HepG2 (cell line): ENCODE measurements around the gene RBAK. TPM values are rescaled to one million over a fixed set of nuclear protein-coding genes. Genes with fewer than 3 reads are reported as not detected.
A peak's percentile ranks its signal among the peaks of the same experiment; 100 is the strongest.

ENCODE experiments used
- ATAC-seq: fragments of 200-7000 bp; cut with Tn5 transposase; 3 replicates; pipeline ENCODE4 v1.9.1; 2020; ENCODE audit warnings: mild to moderate bottlenecking, moderate library complexity
- BruUV-seq: library from RNA; stranded (reverse); fragments of 400-500 nt; replicated peaks from 2 replicates; lab custom pipeline; 2021; lab: Mats Ljungman, UMichigan
- CTCF ChIA-PET: fragments of 300-600 bp; formaldehyde crosslinking; extraction: SDS; loops from one replicate; lab custom pipeline; 2021; ENCODE audit warnings: low total read pairs, inconsistent platforms, low intra/inter-chr PET ratio; lab: Yijun Ruan, JAX
- POLR2A ChIA-PET: fragments of 350-600 bp; sonication (Branson Sonifier 250); formaldehyde crosslinking; loops from one replicate; lab custom pipeline; 2020; ENCODE audit warnings: antibody characterized with exemption, inconsistent platforms; lab: Yijun Ruan, JAX
- DNase-seq: peaks from one replicate; pipeline ENCODE4 v3.0.0-alpha.2; 2015; ENCODE audit warnings: low spot score
- FAIRE-seq: peaks from 3 replicates; lab custom pipeline; 2011; peaks lifted over from hg19 to GRCh38; lab: Jason Lieb, UNC
- H2AFZ ChIP-seq: one replicate; pipeline ENCODE4 v1.6.1; 2011; ENCODE audit warnings: low read length, inconsistent platforms
- H3K27ac ChIP-seq: fragments of 300-600 bp; 3 replicates; pipeline ENCODE4 v1.8.0; 2011; ENCODE audit warnings: mixed run types, mild to moderate bottlenecking, mixed read lengths, low read length, inconsistent platforms; ENCODE audit not compliant: insufficient read depth; ENCODE audit errors: extremely low read length
- H3K27me3 ChIP-seq, 2 experiments: fragments of 200-600 bp in 1 of 2; 2 replicates in 1 of 2; 3 replicates in 1 of 2; pipeline versions ENCODE4 v1.6.0 to v1.8.0; 2011; ENCODE audit warnings: low read length in 2 of 2, mild to moderate bottlenecking in 2 of 2, moderate library complexity in 2 of 2, inconsistent platforms in 1 of 2; ENCODE audit not compliant: insufficient read depth in 2 of 2, control insufficient read depth in 1 of 2
- H3K36me3 ChIP-seq, 2 experiments: fragments of 200-600 bp in 1 of 2; replicated peaks in 1 of 2; 2 replicates in 1 of 2; 3 replicates in 1 of 2; pipeline versions ENCODE4 v1.5.1 to v1.8.0; 2011; ENCODE audit warnings: low read length in 2 of 2, inconsistent platforms in 1 of 2; ENCODE audit not compliant: insufficient read depth in 2 of 2, control insufficient read depth in 1 of 2
- H3K4me1 ChIP-seq: 2 replicates; pipeline ENCODE4 v1.5.1; 2012; ENCODE audit warnings: low read length, inconsistent platforms; ENCODE audit not compliant: insufficient read depth
- H3K4me2 ChIP-seq: 2 replicates; pipeline ENCODE4 v1.6.0; 2011; ENCODE audit warnings: low read depth, low read length, inconsistent platforms
- H3K4me3 ChIP-seq, 3 experiments: fragments of 200-600 bp in 1 of 3; sonication (generic), shearing (Covaris generic) in 1 of 3; replicated peaks in 1 of 3; 2 replicates each; pipeline ENCODE4 v1.5.1; 2011 to 2016; ENCODE audit warnings: low read length in 3 of 3, inconsistent platforms in 2 of 3, low read depth in 2 of 3, mild to moderate bottlenecking in 2 of 3, control low read depth in 1 of 3, mixed read lengths in 1 of 3; ENCODE audit not compliant: insufficient read depth in 1 of 3
- H3K79me2 ChIP-seq: one replicate; pipeline ENCODE4 v1.6.1; 2011; ENCODE audit warnings: low read length, inconsistent platforms; ENCODE audit not compliant: insufficient read depth
- H3K9ac ChIP-seq: 2 replicates; pipeline ENCODE4 v1.6.0; 2011; ENCODE audit warnings: mild to moderate bottlenecking, low read depth, low read length, inconsistent platforms; ENCODE audit not compliant: insufficient read depth
- H3K9me3 ChIP-seq: 2 replicates; pipeline ENCODE4 v1.5.1; 2012; ENCODE audit warnings: mild to moderate bottlenecking, low read length
- H4K20me1 ChIP-seq: 2 replicates; pipeline ENCODE4 v1.6.0; 2011; ENCODE audit warnings: inconsistent platforms, mild to moderate bottlenecking, low read length, moderate library complexity; ENCODE audit not compliant: insufficient read depth
- GATA4 ChIP-seq: sonication (generic); IDR thresholded peaks from 2 replicates; pipeline ENCODE4 v1.6.1; 2016; ENCODE audit warnings: antibody characterized with exemption, low read depth, borderline replicate concordance
- ZNF746 ChIP-seq: sonication (generic); formaldehyde crosslinking; IDR thresholded peaks from 2 replicates; pipeline ENCODE4 v1.8.0; 2022; ENCODE audit warnings: mild to moderate bottlenecking, missing genetic modification reagents
- WGBS: methylation state at CpG from one replicate; pipeline ENCODE4 v1.1.6; 2017; ENCODE audit warnings: low lambda C conversion rate; 5-methylcytosine and 5-hydroxymethylcytosine counted together
- in situ Hi-C: cut with HindIII; loops from 2 replicates; pipeline ENCODE4 v1.10.0; 2017; ENCODE audit warnings: low pct_unique_long_range_greater_than_20kb; ENCODE audit not compliant: extremely low pct_ligation_motif_present
- intact Hi-C: fragments of 100-400 bp; cut with micrococcal nuclease; formaldehyde crosslinking; loops from one replicate; pipeline ENCODE4 v1.10.0; 2022; ENCODE audit not compliant: unreplicated experiment
- polyA plus RNA-seq, 8 experiments: library from polyadenylated mRNA; depleted of rRNA in 3 of 8; stranded (reverse) in 7 of 8; unstranded in 1 of 8; fragments of >200 nt; fragmentation: Illumina TruSeq in 4 of 8; extraction: Trizol in 4 of 8; gene quantifications; 2 replicates each; pipeline versions ENCODE4 v1.2.1 to v1.2.3, GENCODE V29; 2011 to 2016; ENCODE audit warnings: low read depth in 4 of 8, missing spikeins in 1 of 8, mixed read lengths in 1 of 8; ENCODE audit not compliant: insufficient read depth in 1 of 8
- total RNA-seq, 5 experiments: library from RNA; depleted of rRNA; stranded (reverse); fragments of >200 nt; fragmentation: Illumina TruSeq; extraction: Trizol; gene quantifications; 2 replicates each; pipeline ENCODE4 v1.2.3, GENCODE V29; 2016; ENCODE audit warnings: low read depth in 1 of 5
- TF ChIP-seq, protein P1 (sequence below): fragments of 450-650 bp; IDR thresholded peaks from 2 replicates; pipeline ENCODE4 v1.6.1; 2017; ENCODE audit warnings: mild to moderate bottlenecking
- TF ChIP-seq, protein P2 (sequence below): IDR thresholded peaks from 2 replicates; pipeline ENCODE4 v1.6.1; 2016; ENCODE audit warnings: missing compliant biosample characterization, missing genetic modification reagents, borderline replicate concordance

Gene RBAK
- total and polyA plus RNA-seq, 2 of the 13 experiments (the other 11 are each of a cell fraction or from before 2014, with no cell fraction given): 4.4 to 11.8 TPM

DNA sequence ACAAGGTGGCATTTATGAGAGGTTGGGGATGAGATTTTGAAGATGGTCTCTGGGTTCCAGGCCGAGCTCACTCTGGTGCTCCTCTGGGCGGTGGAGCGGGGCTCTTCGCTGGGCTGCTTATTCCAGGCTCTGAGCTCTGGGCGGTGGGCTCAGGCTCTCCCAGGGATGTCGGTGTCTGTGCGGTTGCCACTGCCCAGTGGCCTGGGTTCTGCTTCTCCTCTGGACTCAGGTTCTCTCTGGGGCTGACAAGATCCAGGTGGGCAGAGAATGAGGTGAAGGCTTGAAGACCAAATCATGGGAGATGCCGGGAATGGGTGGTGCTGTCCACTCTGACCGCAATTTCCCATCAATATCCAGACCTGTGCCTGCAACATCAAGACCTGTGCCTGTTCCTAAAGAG lies 40.6 kb downstream of the RBAK start:
- ChIA-PET POLR2A (interaction anchor here (0.6 kb wide), 1 partner anchor 10 kb away, joined by 4 read pairs; no protein-coding TSS in a partner anchor), CTCF (interaction anchor here (0.8 to 3.1 kb wide), 3 partner anchors 237 to 288 kb away, joined by 3 to 41 read pairs (median 17); no protein-coding TSS in a partner anchor)
- no peak for TF ChIP-seq ZNF746 (CRISPR knock-in tag)
- TF ChIP-seq, protein P1, sequence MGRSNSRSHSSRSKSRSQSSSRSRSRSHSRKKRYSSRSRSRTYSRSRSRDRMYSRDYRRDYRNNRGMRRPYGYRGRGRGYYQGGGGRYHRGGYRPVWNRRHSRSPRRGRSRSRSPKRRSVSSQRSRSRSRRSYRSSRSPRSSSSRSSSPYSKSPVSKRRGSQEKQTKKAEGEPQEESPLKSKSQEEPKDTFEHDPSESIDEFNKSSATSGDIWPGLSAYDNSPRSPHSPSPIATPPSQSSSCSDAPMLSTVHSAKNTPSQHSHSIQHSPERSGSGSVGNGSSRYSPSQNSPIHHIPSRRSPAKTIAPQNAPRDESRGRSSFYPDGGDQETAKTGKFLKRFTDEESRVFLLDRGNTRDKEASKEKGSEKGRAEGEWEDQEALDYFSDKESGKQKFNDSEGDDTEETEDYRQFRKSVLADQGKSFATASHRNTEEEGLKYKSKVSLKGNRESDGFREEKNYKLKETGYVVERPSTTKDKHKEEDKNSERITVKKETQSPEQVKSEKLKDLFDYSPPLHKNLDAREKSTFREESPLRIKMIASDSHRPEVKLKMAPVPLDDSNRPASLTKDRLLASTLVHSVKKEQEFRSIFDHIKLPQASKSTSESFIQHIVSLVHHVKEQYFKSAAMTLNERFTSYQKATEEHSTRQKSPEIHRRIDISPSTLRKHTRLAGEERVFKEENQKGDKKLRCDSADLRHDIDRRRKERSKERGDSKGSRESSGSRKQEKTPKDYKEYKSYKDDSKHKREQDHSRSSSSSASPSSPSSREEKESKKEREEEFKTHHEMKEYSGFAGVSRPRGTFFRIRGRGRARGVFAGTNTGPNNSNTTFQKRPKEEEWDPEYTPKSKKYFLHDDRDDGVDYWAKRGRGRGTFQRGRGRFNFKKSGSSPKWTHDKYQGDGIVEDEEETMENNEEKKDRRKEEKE: no peak
- TF ChIP-seq GATA4: no peak
- TF ChIP-seq, protein P2, sequence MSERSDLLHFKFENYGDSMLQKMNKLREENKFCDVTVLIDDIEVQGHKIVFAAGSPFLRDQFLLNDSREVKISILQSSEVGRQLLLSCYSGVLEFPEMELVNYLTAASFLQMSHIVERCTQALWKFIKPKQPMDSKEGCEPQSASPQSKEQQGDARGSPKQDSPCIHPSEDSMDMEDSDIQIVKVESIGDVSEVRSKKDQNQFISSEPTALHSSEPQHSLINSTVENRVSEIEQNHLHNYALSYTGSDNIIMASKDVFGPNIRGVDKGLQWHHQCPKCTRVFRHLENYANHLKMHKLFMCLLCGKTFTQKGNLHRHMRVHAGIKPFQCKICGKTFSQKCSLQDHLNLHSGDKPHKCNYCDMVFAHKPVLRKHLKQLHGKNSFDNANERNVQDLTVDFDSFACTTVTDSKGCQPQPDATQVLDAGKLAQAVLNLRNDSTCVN (CRISPR knock-in tag): no peak
- intact Hi-C loops (loop anchor here (5.0 kb wide), 1 partner anchor 114 kb away; no protein-coding TSS in a partner anchor), in situ Hi-C loops (loop anchor here (5.0 to 10.0 kb wide), 2 partner anchors 254 to 291 kb away; no protein-coding TSS in a partner anchor)
- H3K9me3 ChIP-seq: no peaks in the 10 kb centered on the region
- no peaks in the 10 kb centered on the region for H3K79me2 ChIP-seq
- BruUV-seq: no TSS peak
- H3K27me3 ChIP-seq: peaks cover 5 to 12% of the 10 kb centered on the region in 2 experiments; a peak in 3 of 5 replicates
- DNase-seq (no peak), FAIRE-seq (no peak), ATAC-seq (peak; percentile 30; the same call in 2 of the 3 replicates)
- H3K36me3 ChIP-seq: no peaks in the 10 kb centered on the region
- H2AFZ ChIP-seq: no peak overlapping the region
- H3K4me3 ChIP-seq: no peak overlapping the region
- peaks cover 16% of the 10 kb centered on the region for H3K4me1 ChIP-seq
- no peaks in the 10 kb centered on the region for H4K20me1 ChIP-seq
- H3K9ac ChIP-seq: no peak overlapping the region
- H3K4me2 ChIP-seq: no peak overlapping the region
- no peak overlapping the region for H3K27ac ChIP-seq
- 35% methylated on average over 6 of the region's 9 CpGs for WGBS
